GM12865 (cell line): ENCODE results near the gene SLC6A19.

Source experiments
- DNase-seq: peaks from one replicate; pipeline ENCODE4 v3.0.0; 2010; ENCODE audit warnings: low read depth
- H3K4me3 ChIP-seq: 2 replicates; pipeline ENCODE4 v1.5.1; 2011; ENCODE audit warnings: mild to moderate bottlenecking, low read depth, low read length, control low read depth
- CTCF ChIP-seq: IDR thresholded peaks from 2 replicates; pipeline ENCODE4 v1.5.1; 2011; ENCODE audit warnings: low read length, control low read depth, low read depth, inconsistent platforms; ENCODE audit not compliant: insufficient read depth; ENCODE audit errors: missing control alignments

SLC6A19 gene

GRCh38 chr5:1259806-1260480, 58.5 kb downstream of the SLC6A19 start:
- H3K4me3 ChIP-seq: no peak overlapping the region
- no peak for TF ChIP-seq CTCF
- no peak for DNase-seq

- H3K4me3 ChIP-seq: no peak overlapping the region
- DNase-seq: no peak
- TF ChIP-seq CTCF: no peak
These were observed 60.2 kb downstream of the SLC6A19 start for GRCh38 chr5:1261643-1262042.

- no peak for DNase-seq
- H3K4me3 ChIP-seq: no peak overlapping the region
- TF ChIP-seq CTCF: no peak
These were observed 61.0 kb downstream of the SLC6A19 start for GRCh38 chr5:1262381-1262780.

- no peak for DNase-seq
- no peak for TF ChIP-seq CTCF
- H3K4me3 ChIP-seq: no peak overlapping the region
These were observed 62.8 kb downstream of the SLC6A19 start for GRCh38 chr5:1264211-1264610.

- no peak for TF ChIP-seq CTCF
- no peak for DNase-seq
- H3K4me3 ChIP-seq: no peak overlapping the region
These were observed 63.6 kb downstream of the SLC6A19 start for GRCh38 chr5:1265026-1265425.

GRCh38 chr5:1265461-1266455, 64.4 kb downstream of the SLC6A19 start:
- DNase-seq: no peak
- TF ChIP-seq CTCF: no peak

More at GRCh38 chr5:1265461-1266455, 64.4 kb downstream of the SLC6A19 start:
- H3K4me3 ChIP-seq: no peak overlapping the region
